HEK293 (cell line): ENCODE measurements around the gene SYS1.

Experiments
- CTCF ChIA-PET: fragments of 350-600 bp; formaldehyde crosslinking; extraction: SDS; loops from one replicate; lab custom pipeline; 2021; ENCODE audit warnings: antibody characterized with exemption; lab: Yijun Ruan, JAX
- POLR2A ChIA-PET: fragments of 300-600 bp; formaldehyde crosslinking; extraction: SDS; loops from one replicate; lab custom pipeline; 2020; ENCODE audit warnings: antibody characterized with exemption, inconsistent platforms; lab: Yijun Ruan, JAX
- H3K27ac ChIP-seq: fragments of 200-500 bp; sonication (Bioruptor generic); 2 replicates; pipeline ENCODE4 v1.5.1; 2014; ENCODE audit warnings: low read depth, low read length, control low read depth, inconsistent platforms; ENCODE audit errors: extremely low read depth
- H3K36me3 ChIP-seq, 2 experiments: fragments of 200-500 bp in 1 of 2; sonication (Bioruptor generic) in 1 of 2; 1 replicate in 1 of 2; 2 replicates in 1 of 2; pipeline ENCODE4 v1.5.1; 2014 to 2017; ENCODE audit warnings: inconsistent platforms in 2 of 2, low read length in 2 of 2; ENCODE audit not compliant: control insufficient read depth in 2 of 2, insufficient read depth in 1 of 2
- H3K4me1 ChIP-seq: fragments of 200-500 bp; sonication (Bioruptor generic); 2 replicates; pipeline ENCODE4 v1.5.1; 2014; ENCODE audit warnings: mild to moderate bottlenecking, low read length, inconsistent platforms; ENCODE audit not compliant: control insufficient read depth, insufficient read depth
- H3K4me3 ChIP-seq: 2 replicates; pipeline ENCODE4 v1.5.1; 2011; ENCODE audit warnings: low read depth, mild to moderate bottlenecking, control low read depth, low read length, moderate library complexity
- H3K9me3 ChIP-seq: fragments of 200-500 bp; sonication (Bioruptor generic); 2 replicates; pipeline ENCODE4 v1.5.1; 2014; ENCODE audit warnings: low read depth, low read length, inconsistent platforms; ENCODE audit not compliant: control insufficient read depth, insufficient read depth
- OSR2 ChIP-seq: fragments of 450-650 bp; formaldehyde crosslinking; IDR thresholded peaks from 2 replicates; pipeline ENCODE4 v1.5.1; 2016; ENCODE audit warnings: missing biosample characterization, missing genetic modification characterization
- REPIN1 ChIP-seq: fragments of 450-650 bp; formaldehyde crosslinking; IDR thresholded peaks from 2 replicates; pipeline ENCODE4 v1.5.1; 2017; ENCODE audit warnings: missing biosample characterization, missing genetic modification characterization, low read depth
- ZBTB1 ChIP-seq: fragments of 450-650 bp; formaldehyde crosslinking; IDR thresholded peaks from 2 replicates; pipeline ENCODE4 v1.5.1; 2016; ENCODE audit warnings: missing biosample characterization, missing genetic modification characterization
- ZBTB20 ChIP-seq: fragments of 450-650 bp; formaldehyde crosslinking; IDR thresholded peaks from 2 replicates; pipeline ENCODE4 v1.5.1; 2016; ENCODE audit warnings: missing biosample characterization, missing genetic modification characterization
- ZBTB7A ChIP-seq: fragments of 450-650 bp; formaldehyde crosslinking; IDR thresholded peaks from 2 replicates; pipeline ENCODE4 v1.5.1; 2016; ENCODE audit warnings: low read depth, missing biosample characterization, missing genetic modification characterization
- ZIC2 ChIP-seq: fragments of 450-650 bp; formaldehyde crosslinking; IDR thresholded peaks from 2 replicates; pipeline ENCODE4 v1.5.1; 2016; ENCODE audit warnings: missing biosample characterization, missing genetic modification characterization
- ZNF221 ChIP-seq: fragments of 450-650 bp; formaldehyde crosslinking; IDR thresholded peaks from 2 replicates; pipeline ENCODE4 v1.5.1; 2017; ENCODE audit warnings: missing biosample characterization, missing genetic modification characterization, borderline replicate concordance
- ZNF248 ChIP-seq: fragments of 450-650 bp; formaldehyde crosslinking; IDR thresholded peaks from 2 replicates; pipeline ENCODE4 v1.5.1; 2017; ENCODE audit warnings: missing biosample characterization, missing genetic modification characterization
- ZNF266 ChIP-seq: fragments of 450-650 bp; formaldehyde crosslinking; IDR thresholded peaks from 2 replicates; pipeline ENCODE4 v1.5.1; 2016; ENCODE audit warnings: missing biosample characterization, missing genetic modification characterization, low read depth
- ZNF37A ChIP-seq: fragments of 450-650 bp; IDR thresholded peaks from 2 replicates; pipeline ENCODE4 v1.5.1; 2018; ENCODE audit warnings: missing biosample characterization, missing genetic modification characterization
- ZNF433 ChIP-seq: fragments of 450-650 bp; formaldehyde crosslinking; IDR thresholded peaks from 2 replicates; pipeline ENCODE4 v1.5.1; 2016; ENCODE audit warnings: missing biosample characterization, missing genetic modification characterization, low read depth
- ZNF544 ChIP-seq: fragments of 450-650 bp; formaldehyde crosslinking; IDR thresholded peaks from 2 replicates; pipeline ENCODE4 v1.5.0; 2017; ENCODE audit warnings: missing biosample characterization, missing genetic modification characterization
- ZNF558 ChIP-seq: fragments of 450-650 bp; formaldehyde crosslinking; IDR thresholded peaks from 2 replicates; pipeline ENCODE4 v1.5.1; 2016; ENCODE audit warnings: missing biosample characterization, missing genetic modification characterization
- ZNF600 ChIP-seq: fragments of 450-650 bp; formaldehyde crosslinking; IDR thresholded peaks from 2 replicates; pipeline ENCODE4 v1.5.1; 2016; ENCODE audit warnings: missing biosample characterization, missing genetic modification characterization
- ZNF660 ChIP-seq: fragments of 450-650 bp; IDR thresholded peaks from 2 replicates; pipeline ENCODE4 v1.5.1; 2018; ENCODE audit warnings: missing biosample characterization, mild to moderate bottlenecking, missing genetic modification characterization
- ZNF670 ChIP-seq: fragments of 450-650 bp; formaldehyde crosslinking; IDR thresholded peaks from 2 replicates; pipeline ENCODE4 v1.5.1; 2016; ENCODE audit warnings: missing biosample characterization, missing genetic modification characterization, low read depth
- TF ChIP-seq, protein P1 (sequence below): fragments of 450-650 bp; formaldehyde crosslinking; IDR thresholded peaks from 2 replicates; pipeline ENCODE4 v1.5.1; 2016; ENCODE audit warnings: missing biosample characterization, missing genetic modification characterization
- TF ChIP-seq, protein P2 (sequence below): fragments of 450-650 bp; IDR thresholded peaks from 2 replicates; pipeline ENCODE4 v1.5.1; 2018; ENCODE audit warnings: missing biosample characterization, mild to moderate bottlenecking, missing genetic modification characterization
- TF ChIP-seq, protein P3 (sequence below): fragments of 450-650 bp; formaldehyde crosslinking; IDR thresholded peaks from 2 replicates; pipeline ENCODE4 v1.5.1; 2016; ENCODE audit warnings: missing biosample characterization, missing genetic modification characterization

Gene SYS1

DNA sequence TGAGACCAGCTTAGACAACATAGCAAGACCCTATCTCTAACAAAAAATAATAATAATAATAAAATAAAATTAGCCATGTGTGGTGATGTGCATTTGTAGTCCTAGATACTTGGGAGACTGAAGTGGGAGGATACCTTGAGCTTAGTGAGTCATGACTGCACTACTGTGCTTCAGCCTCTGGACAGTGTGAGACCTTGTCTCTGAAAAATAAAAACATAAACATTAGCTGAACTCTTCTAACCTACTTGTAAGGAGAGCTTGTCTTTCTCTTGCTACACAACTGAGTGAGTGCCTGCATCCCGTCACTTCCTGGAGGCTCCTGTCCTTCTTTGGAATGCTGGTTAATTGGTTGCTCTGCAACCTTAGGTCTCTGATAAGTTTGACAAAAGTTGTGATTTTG lies 40.0 kb downstream of the SYS1 start:
- H3K9me3 ChIP-seq: no peaks in the 10 kb centered on the region
- peaks cover 4% of the 10 kb centered on the region for H3K4me1 ChIP-seq
- no peak overlapping the region for H3K4me3 ChIP-seq
- H3K27ac ChIP-seq: no peak overlapping the region
- H3K36me3 ChIP-seq: no peaks in the 10 kb centered on the region
- POLR2A ChIA-PET: interaction anchor here (0.9 kb wide), 1 partner anchor 40 kb away, joined by 3 read pairs; the partner anchor contains the start of gene SYS1
- TF ChIP-seq ZBTB1 (tag by site-specific recombination) (no peak), ZNF544 (no peak), ZNF37A (tag by site-specific recombination) (no peak), OSR2 (tag by site-specific recombination) (no peak), ZNF433 (no peak), ZNF558 (no peak), REPIN1 (no peak), ZNF600 (tag by site-specific recombination) (no peak)
- TF ChIP-seq, protein P1, sequence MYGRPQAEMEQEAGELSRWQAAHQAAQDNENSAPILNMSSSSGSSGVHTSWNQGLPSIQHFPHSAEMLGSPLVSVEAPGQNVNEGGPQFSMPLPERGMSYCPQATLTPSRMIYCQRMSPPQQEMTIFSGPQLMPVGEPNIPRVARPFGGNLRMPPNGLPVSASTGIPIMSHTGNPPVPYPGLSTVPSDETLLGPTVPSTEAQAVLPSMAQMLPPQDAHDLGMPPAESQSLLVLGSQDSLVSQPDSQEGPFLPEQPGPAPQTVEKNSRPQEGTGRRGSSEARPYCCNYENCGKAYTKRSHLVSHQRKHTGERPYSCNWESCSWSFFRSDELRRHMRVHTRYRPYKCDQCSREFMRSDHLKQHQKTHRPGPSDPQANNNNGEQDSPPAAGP (tag by site-specific recombination): no peak
- CTCF ChIA-PET: interaction anchor here (0.5 kb wide), 1 partner anchor 63 kb away, joined by 3 read pairs; no protein-coding TSS in a partner anchor

DNA sequence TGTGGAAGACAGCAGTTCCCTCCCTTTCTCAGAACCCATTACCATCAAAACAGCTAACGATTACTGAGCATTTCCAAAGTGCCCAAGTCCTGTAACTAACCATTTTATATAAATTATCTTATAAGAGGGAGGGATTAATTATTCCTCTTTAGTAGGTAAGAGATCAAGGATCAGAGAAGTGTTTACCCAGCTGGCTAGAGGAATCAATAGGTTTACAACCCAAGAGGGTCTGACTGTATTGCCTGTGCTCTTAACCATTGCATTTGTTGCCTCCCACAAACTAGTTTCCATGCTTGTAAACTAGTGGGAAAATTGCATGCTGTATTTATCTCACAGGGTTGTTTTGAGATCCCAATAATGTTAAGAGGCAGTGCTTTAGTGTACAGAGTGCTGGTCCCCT lies 41.5 kb downstream of the SYS1 start:
- no peaks in the 10 kb centered on the region for H3K9me3 ChIP-seq
- TF ChIP-seq ZNF558: no peak
- no peak for TF ChIP-seq ZBTB7A
- no peak for TF ChIP-seq ZNF221 (tag by site-specific recombination)
- TF ChIP-seq ZNF660 (tag by site-specific recombination): no peak
- TF ChIP-seq ZBTB20 (tag by site-specific recombination): 0 out of 2 replicates have a peak, but pooled peaks have one; percentile 11
- TF ChIP-seq, protein P2, sequence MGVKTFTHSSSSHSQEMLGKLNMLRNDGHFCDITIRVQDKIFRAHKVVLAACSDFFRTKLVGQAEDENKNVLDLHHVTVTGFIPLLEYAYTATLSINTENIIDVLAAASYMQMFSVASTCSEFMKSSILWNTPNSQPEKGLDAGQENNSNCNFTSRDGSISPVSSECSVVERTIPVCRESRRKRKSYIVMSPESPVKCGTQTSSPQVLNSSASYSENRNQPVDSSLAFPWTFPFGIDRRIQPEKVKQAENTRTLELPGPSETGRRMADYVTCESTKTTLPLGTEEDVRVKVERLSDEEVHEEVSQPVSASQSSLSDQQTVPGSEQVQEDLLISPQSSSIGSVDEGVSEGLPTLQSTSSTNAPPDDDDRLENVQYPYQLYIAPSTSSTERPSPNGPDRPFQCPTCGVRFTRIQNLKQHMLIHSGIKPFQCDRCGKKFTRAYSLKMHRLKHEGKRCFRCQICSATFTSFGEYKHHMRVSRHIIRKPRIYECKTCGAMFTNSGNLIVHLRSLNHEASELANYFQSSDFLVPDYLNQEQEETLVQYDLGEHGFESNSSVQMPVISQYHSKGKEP: 0 out of 2 replicates have a peak, but pooled peaks have one; percentile 17
- TF ChIP-seq ZIC2 (tag by site-specific recombination): no peak
- TF ChIP-seq, protein P3, sequence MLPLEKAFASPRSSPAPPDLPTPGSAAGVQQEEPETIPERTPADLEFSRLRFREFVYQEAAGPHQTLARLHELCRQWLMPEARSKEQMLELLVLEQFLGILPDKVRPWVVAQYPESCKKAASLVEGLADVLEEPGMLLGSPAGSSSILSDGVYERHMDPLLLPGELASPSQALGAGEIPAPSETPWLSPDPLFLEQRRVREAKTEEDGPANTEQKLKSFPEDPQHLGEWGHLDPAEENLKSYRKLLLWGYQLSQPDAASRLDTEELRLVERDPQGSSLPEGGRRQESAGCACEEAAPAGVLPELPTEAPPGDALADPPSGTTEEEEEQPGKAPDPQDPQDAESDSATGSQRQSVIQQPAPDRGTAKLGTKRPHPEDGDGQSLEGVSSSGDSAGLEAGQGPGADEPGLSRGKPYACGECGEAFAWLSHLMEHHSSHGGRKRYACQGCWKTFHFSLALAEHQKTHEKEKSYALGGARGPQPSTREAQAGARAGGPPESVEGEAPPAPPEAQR (tag by site-specific recombination): no peak
- TF ChIP-seq ZNF670 (tag by site-specific recombination): no peak
- TF ChIP-seq ZNF248 (tag by site-specific recombination): no peak
- TF ChIP-seq ZNF266 (tag by site-specific recombination): no peak
- no peak overlapping the region for H3K27ac ChIP-seq
- peaks cover 4% of the 10 kb centered on the region for H3K4me1 ChIP-seq
- CTCF ChIA-PET: interaction anchor here (0.6 to 0.7 kb wide), 2 partner anchors 59 to 533 kb away, joined by 3 read pairs; no protein-coding TSS in a partner anchor
- POLR2A ChIA-PET: interaction anchor here (1.2 kb wide), 1 partner anchor 11 kb away, joined by 4 read pairs; the partner anchor contains the start of gene PIGT
- H3K36me3 ChIP-seq: peaks cover 0 to 10% of the 10 kb centered on the region in 2 experiments; a peak in 1 of 3 replicates
- H3K4me3 ChIP-seq: no peak overlapping the region
